Keratinocyte (primary cell): ENCODE results near the gene GNAL.

Source experiments
- EZH2 ChIP-seq: IDR thresholded peaks from one replicate; pipeline ENCODE4 v1.6.1; 2012; ENCODE audit warnings: inconsistent platforms, mild to moderate bottlenecking, low read length, moderate library complexity
- TF ChIP-seq, protein P1 (sequence below), 3 experiments: IDR thresholded peaks in 1 of 3; conservative IDR thresholded peaks in 1 of 3; optimal IDR thresholded peaks in 1 of 3; 2 replicates in 2 of 3; 3 replicates in 1 of 3; pipeline versions ENCODE3 to v1.5.1; 2011; ENCODE audit warnings: low read length in 3 of 3, mild to moderate bottlenecking in 3 of 3, moderate library complexity in 2 of 3, control low read depth in 1 of 3, inconsistent platforms in 1 of 3; ENCODE audit not compliant: insufficient read depth in 2 of 3; ENCODE audit errors: extremely low read depth in 1 of 3

DNA sequence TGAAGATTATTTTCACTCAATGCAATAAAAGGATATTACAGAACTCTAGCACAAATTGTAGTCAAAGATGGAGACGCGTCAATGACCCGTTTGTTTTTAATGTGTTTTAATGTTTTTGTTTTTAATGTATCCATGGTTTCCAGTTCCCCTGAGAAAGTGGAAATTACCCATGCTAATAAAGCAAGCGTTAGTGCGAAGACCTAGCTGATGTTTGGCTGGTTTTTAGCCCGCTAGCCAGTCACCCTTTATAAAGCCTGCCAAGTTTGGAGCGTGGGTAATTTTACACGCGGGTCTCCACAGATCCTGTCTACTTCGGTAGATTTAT lies 161.7 kb downstream of the GNAL start:
- TF ChIP-seq, protein P1, sequence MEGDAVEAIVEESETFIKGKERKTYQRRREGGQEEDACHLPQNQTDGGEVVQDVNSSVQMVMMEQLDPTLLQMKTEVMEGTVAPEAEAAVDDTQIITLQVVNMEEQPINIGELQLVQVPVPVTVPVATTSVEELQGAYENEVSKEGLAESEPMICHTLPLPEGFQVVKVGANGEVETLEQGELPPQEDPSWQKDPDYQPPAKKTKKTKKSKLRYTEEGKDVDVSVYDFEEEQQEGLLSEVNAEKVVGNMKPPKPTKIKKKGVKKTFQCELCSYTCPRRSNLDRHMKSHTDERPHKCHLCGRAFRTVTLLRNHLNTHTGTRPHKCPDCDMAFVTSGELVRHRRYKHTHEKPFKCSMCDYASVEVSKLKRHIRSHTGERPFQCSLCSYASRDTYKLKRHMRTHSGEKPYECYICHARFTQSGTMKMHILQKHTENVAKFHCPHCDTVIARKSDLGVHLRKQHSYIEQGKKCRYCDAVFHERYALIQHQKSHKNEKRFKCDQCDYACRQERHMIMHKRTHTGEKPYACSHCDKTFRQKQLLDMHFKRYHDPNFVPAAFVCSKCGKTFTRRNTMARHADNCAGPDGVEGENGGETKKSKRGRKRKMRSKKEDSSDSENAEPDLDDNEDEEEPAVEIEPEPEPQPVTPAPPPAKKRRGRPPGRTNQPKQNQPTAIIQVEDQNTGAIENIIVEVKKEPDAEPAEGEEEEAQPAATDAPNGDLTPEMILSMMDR (optimal IDR thresholded peaks at IDR 0.05 in 1 of 3, IDR thresholded peaks at IDR 0.05 in 1 of 3, conservative IDR thresholded peaks at IDR 0.05 in 1 of 3; ENCODE audit: extremely low read depth in 1 of 3, insufficient read depth in 2 of 3, low read length in 3 of 3): no peak
- no peak for TF ChIP-seq EZH2
